Measurements from ENCODE around the gene VIPR1.

DNA sequence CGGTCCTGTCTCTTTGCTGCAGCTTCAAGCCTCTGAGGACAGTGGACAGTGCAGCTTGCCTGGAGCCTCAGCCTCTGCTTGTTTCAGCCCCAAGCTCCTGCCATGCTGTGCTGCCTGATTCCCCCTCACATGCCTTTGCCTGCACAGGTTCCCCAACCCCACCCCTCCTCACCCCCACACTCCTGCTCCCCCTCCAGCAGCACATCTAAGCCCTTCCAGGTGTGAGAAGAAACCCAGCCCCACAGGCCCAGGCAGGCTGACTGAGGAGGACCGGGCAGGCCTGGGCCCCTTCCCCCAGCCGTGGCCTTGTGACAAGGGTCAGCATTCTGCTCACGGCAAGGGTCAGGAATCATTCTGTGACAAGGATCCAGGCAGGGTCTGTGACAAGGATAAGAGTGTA is 22.8 kb downstream of the VIPR1 start:
- TF ChIP-seq, protein P1, sequence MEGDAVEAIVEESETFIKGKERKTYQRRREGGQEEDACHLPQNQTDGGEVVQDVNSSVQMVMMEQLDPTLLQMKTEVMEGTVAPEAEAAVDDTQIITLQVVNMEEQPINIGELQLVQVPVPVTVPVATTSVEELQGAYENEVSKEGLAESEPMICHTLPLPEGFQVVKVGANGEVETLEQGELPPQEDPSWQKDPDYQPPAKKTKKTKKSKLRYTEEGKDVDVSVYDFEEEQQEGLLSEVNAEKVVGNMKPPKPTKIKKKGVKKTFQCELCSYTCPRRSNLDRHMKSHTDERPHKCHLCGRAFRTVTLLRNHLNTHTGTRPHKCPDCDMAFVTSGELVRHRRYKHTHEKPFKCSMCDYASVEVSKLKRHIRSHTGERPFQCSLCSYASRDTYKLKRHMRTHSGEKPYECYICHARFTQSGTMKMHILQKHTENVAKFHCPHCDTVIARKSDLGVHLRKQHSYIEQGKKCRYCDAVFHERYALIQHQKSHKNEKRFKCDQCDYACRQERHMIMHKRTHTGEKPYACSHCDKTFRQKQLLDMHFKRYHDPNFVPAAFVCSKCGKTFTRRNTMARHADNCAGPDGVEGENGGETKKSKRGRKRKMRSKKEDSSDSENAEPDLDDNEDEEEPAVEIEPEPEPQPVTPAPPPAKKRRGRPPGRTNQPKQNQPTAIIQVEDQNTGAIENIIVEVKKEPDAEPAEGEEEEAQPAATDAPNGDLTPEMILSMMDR (IDR thresholded peaks at IDR 0.05; ENCODE audit: low read depth, low read length, poor library complexity, severe bottlenecking) = no peak
- no peak for TF ChIP-seq EZH2phosphoT487 (IDR thresholded peaks at IDR 0.05; ENCODE audit: borderline replicate concordance, low read length)

Data from DOHH2 (cell line).